GM23338 (cell line): Measurements from ENCODE around the gene USP37. TPM values are rescaled to one million over a fixed set of nuclear protein-coding genes. Genes with fewer than 3 reads are reported as not detected.

Experiments
- ATAC-seq: fragments of 200-7000 bp; cut with Tn5 transposase; 3 replicates; pipeline ENCODE4 v1.9.1; 2020
- DNase-seq: peaks from one replicate; pipeline ENCODE4 v3.0.0-alpha.2; 2015; ENCODE audit warnings: low spot score
- H2AFZ ChIP-seq: fragments of 200-600 bp; sonication (generic); 2 replicates; pipeline ENCODE4 v1.8.0; 2016; ENCODE audit warnings: antibody characterized with exemption, mild to moderate bottlenecking, moderate library complexity
- H3F3A ChIP-seq: fragments of 200-600 bp; sonication (generic); replicated peaks from 2 replicates; pipeline ENCODE4 v1.8.0; 2017; ENCODE audit warnings: antibody characterized with exemption, mixed run types, low read depth
- H3K27ac ChIP-seq: fragments of 200-600 bp; sonication (generic); 2 replicates; pipeline ENCODE4 v1.6.1; 2016; ENCODE audit warnings: low read depth
- H3K27me3 ChIP-seq: fragments of 200-600 bp; sonication (generic); 2 replicates; pipeline ENCODE4 v1.8.0; 2016; ENCODE audit warnings: mild to moderate bottlenecking, mixed run types, moderate library complexity; ENCODE audit not compliant: insufficient read depth
- H3K36me3 ChIP-seq: fragments of 200-600 bp; sonication (generic); 2 replicates; pipeline ENCODE4 v1.8.0; 2016; ENCODE audit warnings: mild to moderate bottlenecking; ENCODE audit not compliant: insufficient read depth
- H3K4me1 ChIP-seq: fragments of 200-600 bp; sonication (generic); 2 replicates; pipeline ENCODE4 v1.8.0; 2016; ENCODE audit warnings: mild to moderate bottlenecking, moderate library complexity; ENCODE audit not compliant: insufficient read depth
- H3K4me2 ChIP-seq: fragments of 200-600 bp; sonication (generic); 2 replicates; pipeline ENCODE4 v1.7.1; 2017; ENCODE audit warnings: mixed run types
- H3K4me3 ChIP-seq: fragments of 200-600 bp; sonication (generic); 2 replicates; pipeline ENCODE4 v1.6.1; 2016; ENCODE audit warnings: mixed run types
- H3K79me2 ChIP-seq: fragments of 200-600 bp; sonication (generic); replicated peaks from 2 replicates; pipeline ENCODE4 v1.8.0; 2017; ENCODE audit warnings: mild to moderate bottlenecking; ENCODE audit not compliant: insufficient read depth
- H3K9me2 ChIP-seq: fragments of 200-600 bp; sonication (generic); 2 replicates; pipeline ENCODE4 v1.8.0; 2017; ENCODE audit not compliant: insufficient read depth
- H4K20me1 ChIP-seq: fragments of 200-600 bp; sonication (generic); replicated peaks from 2 replicates; pipeline ENCODE4 v1.8.0; 2017; ENCODE audit warnings: mild to moderate bottlenecking; ENCODE audit not compliant: insufficient read depth
- H3K27ac Mint-ChIP-seq: 2 replicates; pipeline ENCODE4 v1.8.0; 2020; ENCODE audit warnings: inconsistent platforms, mild to moderate bottlenecking, moderate library complexity, mixed read lengths
- H3K27me3 Mint-ChIP-seq: 3 replicates; pipeline ENCODE4 v1.8.0; 2022; ENCODE audit warnings: low read depth, mild to moderate bottlenecking, moderate library complexity, mixed read lengths, inconsistent platforms; ENCODE audit not compliant: insufficient read depth, poor library complexity
- H3K36me3 Mint-ChIP-seq: 3 replicates; pipeline ENCODE4 v1.8.0; 2021; ENCODE audit warnings: low read depth, mild to moderate bottlenecking, inconsistent platforms, moderate library complexity, mixed read lengths
- H3K4me1 Mint-ChIP-seq: 3 replicates; pipeline ENCODE4 v1.8.0; 2020; ENCODE audit warnings: mild to moderate bottlenecking, inconsistent platforms, mixed read lengths
- H3K4me3 Mint-ChIP-seq: 3 replicates; pipeline ENCODE4 v1.8.0; 2021; ENCODE audit warnings: moderate library complexity, mild to moderate bottlenecking, inconsistent platforms, mixed read lengths
- H3K9me3 Mint-ChIP-seq: 3 replicates; pipeline ENCODE4 v1.8.0; 2020; ENCODE audit warnings: moderate library complexity, mild to moderate bottlenecking, inconsistent platforms, mixed read lengths
- CREB1 ChIP-seq: fragments of 250-450 bp; sonication (Bioruptor Pico); IDR thresholded peaks from 2 replicates; pipeline ENCODE4 v1.5.0; 2020; ENCODE audit warnings: low read depth, mild to moderate bottlenecking, moderate library complexity
- CTCF ChIP-seq, 2 experiments: fragments of 200-600 bp in 1 of 2; sonication (generic) in 1 of 2; conservative IDR thresholded peaks; 2 replicates each; pipeline versions ENCODE4 v1.5.1 to v1.6.1; 2016 to 2017; ENCODE audit warnings: antibody characterized with exemption in 2 of 2, low read depth in 2 of 2, mild to moderate bottlenecking in 2 of 2, moderate library complexity in 1 of 2
- EZH2 ChIP-seq: fragments of 200-600 bp; sonication (generic); IDR thresholded peaks from one replicate; pipeline ENCODE4 v1.8.0; 2017; ENCODE audit warnings: antibody characterized with exemption, mild to moderate bottlenecking, low read depth; ENCODE audit not compliant: unreplicated experiment
- EZH2phosphoT487 ChIP-seq: fragments of 200-600 bp; sonication (generic); IDR thresholded peaks from one replicate; pipeline ENCODE4 v1.8.1; 2018; ENCODE audit warnings: antibody characterized with exemption; ENCODE audit not compliant: unreplicated experiment
- JUNB ChIP-seq: IDR thresholded peaks from one replicate; pipeline ENCODE4 v1.6.1; 2016; ENCODE audit warnings: antibody characterized with exemption; ENCODE audit not compliant: unreplicated experiment
- NANOG ChIP-seq: IDR thresholded peaks from 2 replicates; pipeline ENCODE4 v1.6.1; 2016; ENCODE audit warnings: antibody characterized with exemption, borderline replicate concordance
- POLR2AphosphoS5 ChIP-seq: IDR thresholded peaks from 2 replicates; pipeline ENCODE4 v1.6.1; 2016; ENCODE audit warnings: antibody characterized with exemption, low read depth
- STAT1 ChIP-seq: IDR thresholded peaks from one replicate; pipeline ENCODE4 v1.6.1; 2016; ENCODE audit warnings: antibody characterized with exemption; ENCODE audit not compliant: unreplicated experiment
- ZNF114 ChIP-seq: fragments of 250-450 bp; sonication (Bioruptor Pico); IDR thresholded peaks from 2 replicates; pipeline ENCODE4 v1.5.0; 2020; ENCODE audit warnings: mild to moderate bottlenecking, moderate library complexity
- ZNF331 ChIP-seq: fragments of 250-450 bp; sonication (Bioruptor Pico); IDR thresholded peaks from 2 replicates; pipeline ENCODE4 v1.5.0; 2020; ENCODE audit warnings: low read depth, mild to moderate bottlenecking, moderate library complexity
- ZNF462 ChIP-seq: fragments of 250-450 bp; sonication (Bioruptor Pico); IDR thresholded peaks from 2 replicates; pipeline ENCODE4 v1.5.0; 2020; ENCODE audit warnings: mild to moderate bottlenecking, moderate library complexity
- polyA plus RNA-seq: library from polyadenylated mRNA; unstranded; fragments of >200 nt; fragmentation: Nextera tagmentation; extraction: Ambion mirVana; gene quantifications from 2 replicates; pipeline ENCODE4 v1.2.1, GENCODE V29; 2016
- total RNA-seq: library from RNA; depleted of rRNA; stranded (reverse); fragments of >200 nt; shearing (Covaris generic); gene quantifications from 2 replicates; pipeline ENCODE4 v1.2.3, GENCODE V29; 2014
- TF ChIP-seq, protein P1 (sequence below): IDR thresholded peaks from one replicate; pipeline ENCODE4 v1.6.1; 2018; ENCODE audit warnings: antibody characterized with exemption; ENCODE audit not compliant: unreplicated experiment
- TF ChIP-seq, protein P2 (sequence below): IDR thresholded peaks from 2 replicates; pipeline ENCODE4 v1.6.1; 2016; ENCODE audit warnings: antibody characterized with exemption

Gene USP37
- total and polyA plus RNA-seq, 2 experiments from 2014 or later = 8.2 to 21.0 TPM

GRCh38 chr2:218431878-218432277, 136.3 kb downstream of the USP37 start:
- DNase-seq (no peak), ATAC-seq (no peak)
- Histone ChIP-seq H3K79me2 (no peaks in the 10 kb centered on the region), H4K20me1 (no peaks in the 10 kb centered on the region), H3F3A (no peaks in the 10 kb centered on the region), H3K4me1 (no peaks in the 10 kb centered on the region), H2AFZ (no peak overlapping the region), H3K9me2 (no peaks in the 10 kb centered on the region), H3K27ac (no peak overlapping the region), H3K27me3 (no peaks in the 10 kb centered on the region), H3K4me3 (no peak overlapping the region), H3K36me3 (no peaks in the 10 kb centered on the region), H3K4me2 (no peak overlapping the region)
- H3K9me3 Mint-ChIP-seq = no peaks in the 10 kb centered on the region
- H3K4me3 Mint-ChIP-seq = no peak overlapping the region
- no peak overlapping the region for H3K27ac Mint-ChIP-seq
- peaks cover 12% of the 10 kb centered on the region for H3K27me3 Mint-ChIP-seq
- TF ChIP-seq POLR2AphosphoS5 (no peak), CTCF (conservative IDR thresholded peaks at IDR 0.05; ENCODE audit: low read depth in 2 of 2) (no peak), ZNF331 (CRISPR knock-in tag) (no peak), EZH2phosphoT487 (no peak), NANOG (no peak), JUNB (no peak), CREB1 (CRISPR knock-in tag) (no peak), ZNF462 (CRISPR knock-in tag) (no peak), ZNF114 (CRISPR knock-in tag) (no peak), STAT1 (no peak), EZH2 (no peak)
- TF ChIP-seq, protein P1, sequence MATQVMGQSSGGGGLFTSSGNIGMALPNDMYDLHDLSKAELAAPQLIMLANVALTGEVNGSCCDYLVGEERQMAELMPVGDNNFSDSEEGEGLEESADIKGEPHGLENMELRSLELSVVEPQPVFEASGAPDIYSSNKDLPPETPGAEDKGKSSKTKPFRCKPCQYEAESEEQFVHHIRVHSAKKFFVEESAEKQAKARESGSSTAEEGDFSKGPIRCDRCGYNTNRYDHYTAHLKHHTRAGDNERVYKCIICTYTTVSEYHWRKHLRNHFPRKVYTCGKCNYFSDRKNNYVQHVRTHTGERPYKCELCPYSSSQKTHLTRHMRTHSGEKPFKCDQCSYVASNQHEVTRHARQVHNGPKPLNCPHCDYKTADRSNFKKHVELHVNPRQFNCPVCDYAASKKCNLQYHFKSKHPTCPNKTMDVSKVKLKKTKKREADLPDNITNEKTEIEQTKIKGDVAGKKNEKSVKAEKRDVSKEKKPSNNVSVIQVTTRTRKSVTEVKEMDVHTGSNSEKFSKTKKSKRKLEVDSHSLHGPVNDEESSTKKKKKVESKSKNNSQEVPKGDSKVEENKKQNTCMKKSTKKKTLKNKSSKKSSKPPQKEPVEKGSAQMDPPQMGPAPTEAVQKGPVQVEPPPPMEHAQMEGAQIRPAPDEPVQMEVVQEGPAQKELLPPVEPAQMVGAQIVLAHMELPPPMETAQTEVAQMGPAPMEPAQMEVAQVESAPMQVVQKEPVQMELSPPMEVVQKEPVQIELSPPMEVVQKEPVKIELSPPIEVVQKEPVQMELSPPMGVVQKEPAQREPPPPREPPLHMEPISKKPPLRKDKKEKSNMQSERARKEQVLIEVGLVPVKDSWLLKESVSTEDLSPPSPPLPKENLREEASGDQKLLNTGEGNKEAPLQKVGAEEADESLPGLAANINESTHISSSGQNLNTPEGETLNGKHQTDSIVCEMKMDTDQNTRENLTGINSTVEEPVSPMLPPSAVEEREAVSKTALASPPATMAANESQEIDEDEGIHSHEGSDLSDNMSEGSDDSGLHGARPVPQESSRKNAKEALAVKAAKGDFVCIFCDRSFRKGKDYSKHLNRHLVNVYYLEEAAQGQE = no peak
- TF ChIP-seq, protein P2, sequence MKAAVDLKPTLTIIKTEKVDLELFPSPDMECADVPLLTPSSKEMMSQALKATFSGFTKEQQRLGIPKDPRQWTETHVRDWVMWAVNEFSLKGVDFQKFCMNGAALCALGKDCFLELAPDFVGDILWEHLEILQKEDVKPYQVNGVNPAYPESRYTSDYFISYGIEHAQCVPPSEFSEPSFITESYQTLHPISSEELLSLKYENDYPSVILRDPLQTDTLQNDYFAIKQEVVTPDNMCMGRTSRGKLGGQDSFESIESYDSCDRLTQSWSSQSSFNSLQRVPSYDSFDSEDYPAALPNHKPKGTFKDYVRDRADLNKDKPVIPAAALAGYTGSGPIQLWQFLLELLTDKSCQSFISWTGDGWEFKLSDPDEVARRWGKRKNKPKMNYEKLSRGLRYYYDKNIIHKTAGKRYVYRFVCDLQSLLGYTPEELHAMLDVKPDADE = no peak
- no peaks in the 10 kb centered on the region for H3K4me1 Mint-ChIP-seq
- no peaks in the 10 kb centered on the region for H3K36me3 Mint-ChIP-seq
